Peyer's patch (tissue), 4 donors: ENCODE results near the gene G2E3. TPM values are rescaled to one million over a fixed set of nuclear protein-coding genes. Genes with fewer than 3 reads are reported as not detected.

Experiments used
- DNase-seq, 3 donors: peaks; one replicate each; pipeline ENCODE4 v3.0.0-alpha.2; 2017 to 2019
- H3K27ac ChIP-seq, 4 donors: fragments of 200-600 bp; sonication (generic); one replicate each; pipeline ENCODE4 v1.5.1; 2016 to 2019
- H3K27me3 ChIP-seq, 2 donors: fragments of 200-600 bp; sonication (generic); one replicate each; pipeline ENCODE4 v1.5.1; 2019
- H3K36me3 ChIP-seq, 3 donors: fragments of 200-600 bp; sonication (generic); one replicate each; pipeline ENCODE4 v1.5.1; 2016 to 2019
- H3K4me1 ChIP-seq, 4 donors: fragments of 200-600 bp; sonication (generic); one replicate each; pipeline ENCODE4 v1.5.1; 2016 to 2019
- H3K4me3 ChIP-seq, 4 donors: fragments of 200-600 bp; sonication (generic); 1 replicate in 3 of 4; 2 replicates in 1 of 4; pipeline ENCODE4 v1.5.1; 2016 to 2019; ENCODE audit warnings: mild to moderate bottlenecking in 1 of 4
- H3K9me3 ChIP-seq, 4 donors: fragments of 200-600 bp; sonication (generic); one replicate each; pipeline ENCODE4 v1.5.1; 2016 to 2019; ENCODE audit warnings: mild to moderate bottlenecking in 1 of 4
- POLR2A ChIP-seq, 2 donors: fragments of 450-650 bp; IDR thresholded peaks; one replicate each; pipeline ENCODE4 v1.5.1; 2017; ENCODE audit warnings: antibody characterized with exemption in 2 of 2, mild to moderate bottlenecking in 2 of 2, moderate library complexity in 2 of 2
- total RNA-seq, 4 donors: library from RNA; depleted of rRNA; stranded (reverse); fragments of >200 nt; gene quantifications; one replicate each; pipeline ENCODE4 v1.1.0, GENCODE V29; 2016
- TF ChIP-seq, protein P1 (sequence below), 6 experiments: fragments of 450-650 bp in 4 of 6; fragments of 200-600 bp in 2 of 6; sonication (generic) in 1 of 6; IDR thresholded peaks; one replicate each; pipeline ENCODE4 v1.5.1; 2017 to 2019; ENCODE audit warnings: antibody characterized with exemption in 6 of 6, mild to moderate bottlenecking in 3 of 6, moderate library complexity in 1 of 6

G2E3 gene
- total RNA-seq, 4 donors from 2014 or later, result 6.4 to 19.8 (median 8.1) TPM

- H3K36me3 ChIP-seq, result no peaks in the 10 kb centered on the region
- H3K27ac ChIP-seq, result no peak overlapping the region
- H3K27me3 ChIP-seq, result no peaks in the 10 kb centered on the region
- no peak for DNase-seq
- no peaks in the 10 kb centered on the region for H3K9me3 ChIP-seq
- no peak overlapping the region for H3K4me3 ChIP-seq
- TF ChIP-seq, protein P1, sequence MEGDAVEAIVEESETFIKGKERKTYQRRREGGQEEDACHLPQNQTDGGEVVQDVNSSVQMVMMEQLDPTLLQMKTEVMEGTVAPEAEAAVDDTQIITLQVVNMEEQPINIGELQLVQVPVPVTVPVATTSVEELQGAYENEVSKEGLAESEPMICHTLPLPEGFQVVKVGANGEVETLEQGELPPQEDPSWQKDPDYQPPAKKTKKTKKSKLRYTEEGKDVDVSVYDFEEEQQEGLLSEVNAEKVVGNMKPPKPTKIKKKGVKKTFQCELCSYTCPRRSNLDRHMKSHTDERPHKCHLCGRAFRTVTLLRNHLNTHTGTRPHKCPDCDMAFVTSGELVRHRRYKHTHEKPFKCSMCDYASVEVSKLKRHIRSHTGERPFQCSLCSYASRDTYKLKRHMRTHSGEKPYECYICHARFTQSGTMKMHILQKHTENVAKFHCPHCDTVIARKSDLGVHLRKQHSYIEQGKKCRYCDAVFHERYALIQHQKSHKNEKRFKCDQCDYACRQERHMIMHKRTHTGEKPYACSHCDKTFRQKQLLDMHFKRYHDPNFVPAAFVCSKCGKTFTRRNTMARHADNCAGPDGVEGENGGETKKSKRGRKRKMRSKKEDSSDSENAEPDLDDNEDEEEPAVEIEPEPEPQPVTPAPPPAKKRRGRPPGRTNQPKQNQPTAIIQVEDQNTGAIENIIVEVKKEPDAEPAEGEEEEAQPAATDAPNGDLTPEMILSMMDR (IDR thresholded peaks at IDR 0.05), result peak; percentile 37 to 72 (median 64)
- TF ChIP-seq POLR2A (IDR thresholded peaks at IDR 0.05), result no peak
- H3K4me1 ChIP-seq, result no peaks in the 10 kb centered on the region
Measured at GRCh38 chr14:30521899-30522736, 36.8 kb upstream of the G2E3 start.

DNA sequence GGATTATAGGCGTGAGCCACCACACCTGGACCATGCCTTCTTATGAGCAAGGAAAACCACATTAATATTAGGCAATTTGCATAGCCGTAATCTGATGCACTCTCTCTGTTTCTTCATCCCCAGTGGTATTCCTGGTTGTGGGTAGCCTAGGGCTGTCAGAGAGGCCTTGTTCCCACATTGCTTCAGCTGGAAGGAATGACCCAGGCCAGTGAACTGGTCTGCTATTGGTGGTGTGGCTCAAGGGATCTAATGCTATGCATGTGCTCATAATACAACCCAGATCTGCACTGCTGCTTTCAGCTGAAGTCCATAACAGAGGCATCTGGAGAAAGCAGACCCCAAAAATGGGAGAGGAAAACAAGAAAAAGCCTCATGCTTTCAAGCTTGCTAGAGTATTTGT lies 33.1 kb upstream of the G2E3 start:
- no peak overlapping the region for H3K4me3 ChIP-seq
- H3K27ac ChIP-seq, result no peak overlapping the region
- no peaks in the 10 kb centered on the region for H3K4me1 ChIP-seq
- no peak for DNase-seq
- TF ChIP-seq, protein P1 (IDR thresholded peaks at IDR 0.05), result no peak
- TF ChIP-seq POLR2A (IDR thresholded peaks at IDR 0.05), result no peak
- H3K9me3 ChIP-seq, result no peaks in the 10 kb centered on the region
- no peaks in the 10 kb centered on the region for H3K36me3 ChIP-seq
- H3K27me3 ChIP-seq, result no peaks in the 10 kb centered on the region

DNA sequence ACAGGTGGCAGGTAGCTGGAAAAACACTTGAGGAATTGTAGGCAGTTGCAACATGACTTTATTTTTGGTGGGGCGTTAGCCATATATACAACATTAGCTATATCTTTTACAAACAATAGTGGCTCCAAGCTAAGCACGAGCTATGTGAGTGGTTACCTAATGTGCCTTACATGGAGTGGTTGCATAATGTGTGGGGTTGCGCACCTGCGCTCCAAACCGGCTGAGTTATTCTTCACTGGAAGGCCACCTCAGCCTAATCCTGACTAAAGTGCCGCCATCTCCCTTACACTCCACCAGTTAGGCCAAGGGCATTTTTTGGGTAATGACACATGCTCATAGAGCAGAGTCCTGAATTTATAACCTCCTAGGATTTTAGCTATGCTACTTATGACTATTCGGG lies 31.8 kb upstream of the G2E3 start:
- TF ChIP-seq, protein P1 (IDR thresholded peaks at IDR 0.05), result no peak
- TF ChIP-seq POLR2A (IDR thresholded peaks at IDR 0.05), result no peak
- DNase-seq, result no peak
- Histone ChIP-seq H3K27ac (no peak overlapping the region), H3K4me3 (no peak overlapping the region), H3K27me3 (no peaks in the 10 kb centered on the region), H3K36me3 (no peaks in the 10 kb centered on the region), H3K4me1 (no peaks in the 10 kb centered on the region), H3K9me3 (no peaks in the 10 kb centered on the region)

DNA sequence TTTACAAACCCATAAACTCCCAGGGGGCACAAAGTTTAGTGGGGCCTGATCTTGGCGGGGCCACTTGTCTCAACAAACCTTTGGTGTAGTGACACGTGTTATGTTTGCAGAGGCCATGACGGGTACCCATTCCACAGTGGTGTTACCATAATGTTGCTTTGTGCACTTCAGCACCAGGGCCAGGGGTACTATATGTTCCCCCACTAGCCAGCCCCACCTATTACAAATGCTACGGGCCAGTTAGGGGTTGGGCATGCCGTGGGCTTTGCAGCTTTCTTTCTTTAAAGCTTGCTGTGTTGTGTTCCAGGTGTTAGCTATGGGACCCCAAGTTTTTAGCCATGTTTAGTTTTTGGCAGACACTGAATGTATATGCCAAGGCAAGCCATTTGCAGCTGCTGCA lies 30.8 kb upstream of the G2E3 start:
- Histone ChIP-seq H3K36me3 (no peaks in the 10 kb centered on the region), H3K9me3 (no peaks in the 10 kb centered on the region), H3K4me1 (no peaks in the 10 kb centered on the region), H3K27ac (no peak overlapping the region), H3K4me3 (no peak overlapping the region), H3K27me3 (no peaks in the 10 kb centered on the region)
- TF ChIP-seq, protein P1 (IDR thresholded peaks at IDR 0.05), result no peak
- no peak for DNase-seq

- Histone ChIP-seq H3K4me1 (no peaks in the 10 kb centered on the region), H3K9me3 (no peaks in the 10 kb centered on the region), H3K27ac (no peak overlapping the region), H3K36me3 (no peaks in the 10 kb centered on the region), H3K4me3 (no peak overlapping the region), H3K27me3 (no peaks in the 10 kb centered on the region)
- DNase-seq, result no peak
- TF ChIP-seq POLR2A (IDR thresholded peaks at IDR 0.05), result no peak
- TF ChIP-seq, protein P1 (IDR thresholded peaks at IDR 0.05), result no peak
Measured at GRCh38 chr14:30528778-30529642, 29.9 kb upstream of the G2E3 start.
